Right lobe of liver (tissue), 4 donors: ENCODE results near the gene DSCAM.

Experiments used
- POLR2A ChIP-seq: fragments of 450-650 bp; IDR thresholded peaks from one replicate; pipeline ENCODE4 v1.6.1; 2017; ENCODE audit warnings: antibody characterized with exemption, mild to moderate bottlenecking
- TF ChIP-seq, protein P1 (sequence below), 4 donors: fragments of 200-600 bp in 3 of 4; fragments of 450-650 bp in 1 of 4; IDR thresholded peaks; one replicate each; pipeline versions ENCODE4 v1.5.1 to v1.8.0; 2016 to 2022; ENCODE audit warnings: antibody characterized with exemption in 4 of 4, mild to moderate bottlenecking in 2 of 4
- donor health status: DM: no; HTN: no; CAD: no.
- donor health status: DM: no; HTN: no; CAD: no.
- donor health status: DM: no; HTN: yes; CAD: no.

DNA sequence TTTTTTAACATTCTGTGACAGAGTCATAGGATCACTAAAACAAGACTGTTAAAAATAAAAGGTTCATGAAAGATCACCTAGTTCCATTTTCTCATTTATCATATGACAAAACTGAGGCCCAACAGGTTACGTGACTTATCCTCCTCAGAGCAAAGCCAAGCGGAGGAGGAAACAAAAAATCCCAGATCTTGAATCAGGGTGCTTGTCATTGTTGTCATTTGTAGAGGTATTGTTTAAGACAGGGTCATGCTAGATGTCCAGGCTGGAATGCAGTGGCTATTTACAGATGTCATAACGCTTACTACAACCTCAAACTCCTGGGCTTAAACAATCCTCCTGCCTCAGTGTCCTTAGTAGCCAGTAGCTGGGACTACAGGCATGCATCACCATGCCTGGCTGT, 293.2 kb downstream of the DSCAM start:
- no peak for TF ChIP-seq POLR2A
- TF ChIP-seq, protein P1, sequence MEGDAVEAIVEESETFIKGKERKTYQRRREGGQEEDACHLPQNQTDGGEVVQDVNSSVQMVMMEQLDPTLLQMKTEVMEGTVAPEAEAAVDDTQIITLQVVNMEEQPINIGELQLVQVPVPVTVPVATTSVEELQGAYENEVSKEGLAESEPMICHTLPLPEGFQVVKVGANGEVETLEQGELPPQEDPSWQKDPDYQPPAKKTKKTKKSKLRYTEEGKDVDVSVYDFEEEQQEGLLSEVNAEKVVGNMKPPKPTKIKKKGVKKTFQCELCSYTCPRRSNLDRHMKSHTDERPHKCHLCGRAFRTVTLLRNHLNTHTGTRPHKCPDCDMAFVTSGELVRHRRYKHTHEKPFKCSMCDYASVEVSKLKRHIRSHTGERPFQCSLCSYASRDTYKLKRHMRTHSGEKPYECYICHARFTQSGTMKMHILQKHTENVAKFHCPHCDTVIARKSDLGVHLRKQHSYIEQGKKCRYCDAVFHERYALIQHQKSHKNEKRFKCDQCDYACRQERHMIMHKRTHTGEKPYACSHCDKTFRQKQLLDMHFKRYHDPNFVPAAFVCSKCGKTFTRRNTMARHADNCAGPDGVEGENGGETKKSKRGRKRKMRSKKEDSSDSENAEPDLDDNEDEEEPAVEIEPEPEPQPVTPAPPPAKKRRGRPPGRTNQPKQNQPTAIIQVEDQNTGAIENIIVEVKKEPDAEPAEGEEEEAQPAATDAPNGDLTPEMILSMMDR (IDR thresholded peaks at IDR 0.05) = no peak
